ENCODE results near the gene TRIO. TPM values are rescaled to one million over a fixed set of nuclear protein-coding genes. Genes with fewer than 3 reads are reported as not detected.

The TRIO gene
- total RNA-seq, 6 experiments from 2014 or later: 167 to 219 (median 190) TPM

GRCh38 chr5:14347522-14347921 is 204.4 kb downstream of the TRIO start:
- Mint-ChIP-seq H3K4me3 (no peak overlapping the region), H3K4me1 (ENCODE audit: low read depth) (peaks cover 38% of the 10 kb centered on the region), H3K36me3 (ENCODE audit: low read depth) (peaks cover 53% of the 10 kb centered on the region), H3K9me3 (no peaks in the 10 kb centered on the region; the same call in 1 of the 2 replicates), H3K27ac (peak overlapping the region; percentile 16), H3K27me3 (ENCODE audit: insufficient read depth) (peaks cover 35% of the 10 kb centered on the region)
- TF ChIP-seq, protein P1, sequence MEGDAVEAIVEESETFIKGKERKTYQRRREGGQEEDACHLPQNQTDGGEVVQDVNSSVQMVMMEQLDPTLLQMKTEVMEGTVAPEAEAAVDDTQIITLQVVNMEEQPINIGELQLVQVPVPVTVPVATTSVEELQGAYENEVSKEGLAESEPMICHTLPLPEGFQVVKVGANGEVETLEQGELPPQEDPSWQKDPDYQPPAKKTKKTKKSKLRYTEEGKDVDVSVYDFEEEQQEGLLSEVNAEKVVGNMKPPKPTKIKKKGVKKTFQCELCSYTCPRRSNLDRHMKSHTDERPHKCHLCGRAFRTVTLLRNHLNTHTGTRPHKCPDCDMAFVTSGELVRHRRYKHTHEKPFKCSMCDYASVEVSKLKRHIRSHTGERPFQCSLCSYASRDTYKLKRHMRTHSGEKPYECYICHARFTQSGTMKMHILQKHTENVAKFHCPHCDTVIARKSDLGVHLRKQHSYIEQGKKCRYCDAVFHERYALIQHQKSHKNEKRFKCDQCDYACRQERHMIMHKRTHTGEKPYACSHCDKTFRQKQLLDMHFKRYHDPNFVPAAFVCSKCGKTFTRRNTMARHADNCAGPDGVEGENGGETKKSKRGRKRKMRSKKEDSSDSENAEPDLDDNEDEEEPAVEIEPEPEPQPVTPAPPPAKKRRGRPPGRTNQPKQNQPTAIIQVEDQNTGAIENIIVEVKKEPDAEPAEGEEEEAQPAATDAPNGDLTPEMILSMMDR (IDR thresholded peaks at IDR 0.05): no peak
- no peak for DNase-seq

DNA sequence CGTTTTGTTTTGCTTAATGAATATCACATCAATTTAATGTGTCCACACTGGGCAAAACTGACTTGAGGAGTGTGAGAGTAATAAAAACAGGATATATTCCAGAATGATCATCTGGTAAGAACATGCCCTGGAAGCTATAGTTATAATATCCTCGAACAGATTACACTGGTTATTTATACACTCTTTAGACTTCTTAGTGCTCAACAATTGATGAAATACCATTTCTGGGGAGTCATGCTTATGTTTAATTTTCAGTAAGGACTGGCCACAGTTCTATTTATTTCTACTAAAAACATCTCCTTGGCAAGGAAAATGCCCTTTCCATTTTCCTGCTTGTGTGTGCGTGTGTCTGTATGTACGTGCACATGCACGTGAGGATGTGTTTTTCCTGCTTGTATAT is 205.0 kb downstream of the TRIO start:
- Mint-ChIP-seq H3K27me3 (ENCODE audit: insufficient read depth) (peaks cover 35% of the 10 kb centered on the region), H3K4me1 (ENCODE audit: low read depth) (peaks cover 38% of the 10 kb centered on the region), H3K4me3 (peak overlapping the region; percentile 19; the same call in 1 of the 2 replicates), H3K36me3 (ENCODE audit: low read depth) (peaks cover 51% of the 10 kb centered on the region), H3K27ac (peak overlapping the region; percentile 16; the same call in 1 of the 2 replicates), H3K9me3 (no peaks in the 10 kb centered on the region; the same call in 1 of the 2 replicates)
- DNase-seq: no peak
- TF ChIP-seq, protein P1 (IDR thresholded peaks at IDR 0.05): no peak

DNA sequence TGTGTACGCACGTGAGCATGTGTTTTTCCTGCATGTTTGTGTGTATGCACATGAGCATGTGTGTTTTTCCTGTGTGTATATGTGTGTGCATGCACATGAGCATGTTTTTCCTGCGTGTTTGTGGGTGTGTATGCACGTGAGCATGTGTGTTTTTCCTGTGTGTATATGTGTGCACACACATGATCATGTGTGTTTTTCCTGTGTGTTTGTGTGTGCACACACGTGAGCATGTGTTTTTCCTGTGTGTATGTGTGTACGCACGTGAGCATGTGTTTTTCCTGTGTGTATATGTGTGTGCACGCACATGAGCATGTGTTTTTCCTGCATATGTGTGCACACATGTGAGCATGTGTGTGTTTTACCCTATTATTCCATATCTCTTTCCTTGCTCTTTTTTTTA is 205.9 kb downstream of the TRIO start:
- Mint-ChIP-seq H3K4me3 (peak overlapping the region; percentile 20; the same call in 1 of the 2 replicates), H3K9me3 (no peaks in the 10 kb centered on the region; the same call in 1 of the 2 replicates), H3K36me3 (ENCODE audit: low read depth) (peaks cover 45% of the 10 kb centered on the region), H3K27me3 (ENCODE audit: insufficient read depth) (peaks cover 36% of the 10 kb centered on the region), H3K4me1 (ENCODE audit: low read depth) (peaks cover 40% of the 10 kb centered on the region), H3K27ac (0 out of 2 replicates have a peak overlapping the region, but pooled peaks have one; percentile 13)
- no peak for DNase-seq
- TF ChIP-seq, protein P1 (IDR thresholded peaks at IDR 0.05): no peak

DNA sequence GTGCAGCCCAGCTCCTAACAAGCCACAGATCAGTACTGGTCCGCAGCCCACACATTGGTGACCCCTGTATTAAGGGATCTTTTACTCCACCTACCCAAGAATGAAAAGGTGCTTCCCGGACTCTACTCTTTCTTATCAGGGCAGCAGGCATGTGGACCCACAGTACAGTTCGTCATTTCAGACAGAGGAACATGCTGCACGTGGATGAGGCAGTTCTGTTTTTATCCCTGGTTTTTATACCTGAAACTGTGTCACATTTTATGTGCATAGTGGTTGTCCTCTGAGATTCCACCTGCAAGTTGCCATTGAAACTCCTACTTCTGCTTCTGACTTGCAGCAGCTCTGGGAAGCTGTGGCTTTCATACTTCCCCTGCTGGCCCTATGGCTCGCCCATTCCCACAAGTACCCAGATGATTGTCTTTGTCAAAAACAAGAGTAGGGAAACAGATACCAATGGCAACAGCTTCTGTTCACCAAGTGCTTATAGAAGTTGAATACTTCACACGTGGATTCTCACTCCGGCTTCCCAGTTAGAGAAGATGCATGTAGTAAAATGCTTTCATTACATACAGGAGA is 208.0 kb downstream of the TRIO start:
- no peak overlapping the region; the same call in 1 of the 2 replicates for H3K4me3 Mint-ChIP-seq
- no peak for DNase-seq
- no peaks in the 10 kb centered on the region; the same call in 1 of the 2 replicates for H3K9me3 Mint-ChIP-seq
- H3K4me1 Mint-ChIP-seq (ENCODE audit: low read depth): peaks cover 55% of the 10 kb centered on the region
- peak overlapping the region; percentile 15; the same call in 1 of the 2 replicates for H3K27ac Mint-ChIP-seq
- TF ChIP-seq, protein P1 (IDR thresholded peaks at IDR 0.05): no peak
- H3K27me3 Mint-ChIP-seq (ENCODE audit: insufficient read depth): peaks cover 28% of the 10 kb centered on the region
- peaks cover 51% of the 10 kb centered on the region for H3K36me3 Mint-ChIP-seq (ENCODE audit: low read depth)

GRCh38 chr5:14351845-14352712 is 208.9 kb downstream of the TRIO start:
- H3K9me3 Mint-ChIP-seq: no peaks in the 10 kb centered on the region; the same call in 1 of the 2 replicates
- TF ChIP-seq, protein P1 (IDR thresholded peaks at IDR 0.05): peak; percentile 96
- H3K36me3 Mint-ChIP-seq (ENCODE audit: low read depth): peaks cover 54% of the 10 kb centered on the region
- H3K4me3 Mint-ChIP-seq: no peak overlapping the region
- peak; percentile 53 for DNase-seq
- peaks cover 55% of the 10 kb centered on the region for H3K4me1 Mint-ChIP-seq (ENCODE audit: low read depth)
- H3K27me3 Mint-ChIP-seq (ENCODE audit: insufficient read depth): peaks cover 33% of the 10 kb centered on the region
- peak overlapping the region; percentile 36; the same call in 1 of the 2 replicates for H3K27ac Mint-ChIP-seq

Data from HFFc6 (cell line).